Fibroblast of villous mesenchyme (primary cell): ENCODE data around the gene CGAS. TPM values are rescaled to one million over a fixed set of nuclear protein-coding genes. Genes with fewer than 3 reads are reported as not detected.
"Not testable (repeated sequence)": the region's sequence is repeated elsewhere in the genome, so short reads cannot be mapped to it uniquely, and the experiment has no call there.

Experiments
- DNase-seq: peaks from one replicate; pipeline ENCODE4 v3.0.0-alpha.2; 2010; ENCODE audit warnings: low read depth
- H3K4me3 ChIP-seq: 2 replicates; pipeline ENCODE4 v1.5.1; 2011; ENCODE audit warnings: low read depth, mild to moderate bottlenecking, low read length
- CTCF ChIP-seq: IDR thresholded peaks from 2 replicates; pipeline ENCODE4 v1.5.1; 2012; ENCODE audit warnings: low read depth, mild to moderate bottlenecking, low read length; ENCODE audit not compliant: insufficient read depth
- small RNA-seq: library from RNA; depleted of rRNA; stranded (forward); fragments of <200 nt; gene quantifications from one replicate; pipeline ENCODE3, GENCODE V24; 2012
- total RNA-seq: library from RNA; depleted of rRNA; stranded (reverse); fragments of >200 nt; gene quantifications from 2 replicates; pipeline ENCODE4 v1.2.3, GENCODE V29; 2012

Gene CGAS
- total RNA-seq, 1 donor: 6.9 TPM

GRCh38 chr6:73389854-73390253 lies 62.2 kb downstream of the CGAS start:
- no peak for TF ChIP-seq CTCF
- no peak overlapping the region for H3K4me3 ChIP-seq
- no peak for DNase-seq

DNA sequence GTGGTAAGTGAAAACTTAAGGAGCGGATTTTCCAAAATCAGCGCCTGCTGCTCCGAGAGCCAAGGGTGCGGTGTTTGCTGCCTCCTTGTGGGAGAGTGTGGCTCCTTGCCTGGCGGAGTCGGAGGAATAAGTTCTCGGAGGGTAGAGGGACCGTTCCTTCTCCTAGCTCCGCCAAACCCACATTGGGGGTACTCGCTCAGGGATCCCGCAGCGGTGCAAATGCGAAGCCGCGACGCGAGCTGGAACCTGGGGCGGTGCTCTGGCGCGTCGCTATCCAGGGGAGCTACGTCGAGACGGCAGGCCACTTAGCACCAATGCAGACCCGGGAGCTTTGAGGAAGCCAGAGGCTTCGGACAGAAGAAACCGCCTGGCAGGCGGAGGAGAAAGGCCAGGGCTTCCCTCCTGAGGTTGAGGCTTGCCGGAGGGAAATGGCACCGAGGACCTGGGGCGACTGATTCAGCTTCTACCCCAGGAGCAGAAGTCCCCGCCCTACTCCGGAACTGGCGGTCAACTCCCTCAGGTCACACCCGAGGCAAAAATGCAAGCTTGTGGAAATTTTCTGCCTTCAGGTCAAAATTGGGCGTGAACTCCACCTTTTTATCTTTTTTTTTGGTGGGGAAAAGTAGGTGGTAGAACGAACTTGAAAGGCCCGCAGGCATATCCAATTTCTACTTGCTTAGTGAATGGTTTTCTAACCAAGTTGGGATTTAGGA lies 63.1 kb downstream of the CGAS start:
- DNase-seq: peak; percentile 54
- peak overlapping the region; percentile 70 for H3K4me3 ChIP-seq
- peak; percentile 78 for TF ChIP-seq CTCF

DNA sequence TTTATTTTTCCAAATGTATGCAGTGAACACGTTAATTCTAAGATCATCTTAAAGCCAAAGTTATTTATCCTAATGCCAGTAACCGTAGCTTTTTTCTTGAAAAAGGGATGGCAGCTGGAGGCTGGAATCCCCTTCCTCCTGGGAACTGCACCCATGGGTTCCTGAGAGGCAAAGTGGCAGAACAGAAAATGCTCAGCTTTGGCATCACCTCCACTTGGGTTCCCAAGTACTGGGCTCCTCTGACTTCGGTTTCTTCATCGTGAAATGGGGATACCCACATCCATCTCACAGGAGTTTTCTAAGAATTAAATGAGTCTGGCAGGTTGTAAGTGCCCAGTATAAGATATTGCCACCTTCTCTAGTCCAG lies 63.7 kb downstream of the CGAS start:
- H3K4me3 ChIP-seq: peak overlapping the region; percentile 70
- DNase-seq: no peak
- no peak for TF ChIP-seq CTCF

GRCh38 chr6:73382462-73383113 lies 69.5 kb downstream of the CGAS start:
- DNase-seq: peak; percentile 16
- TF ChIP-seq CTCF: no peak
- H3K4me3 ChIP-seq: no peak overlapping the region

GRCh38 chr6:73381531-73381930 lies 70.6 kb downstream of the CGAS start:
- not testable (repeated sequence) for DNase-seq, H3K4me3 ChIP-seq

GRCh38 chr6:73377225-73377624 lies 74.9 kb downstream of the CGAS start:
- no peak overlapping the region for H3K4me3 ChIP-seq
- DNase-seq: no peak
- no peak for TF ChIP-seq CTCF

- H3K4me3 ChIP-seq: no peak overlapping the region
- no peak for DNase-seq
- TF ChIP-seq CTCF: no peak
These were observed 76.9 kb downstream of the CGAS start for GRCh38 chr6:73375216-73375615.

Small RNA genes within 50 kb of the gene (small RNA-seq; reads per million reads assigned to genes)
- gene RN7SL827P: not detected
- gene RNU6-975P: not detected

Other genes starting within 250 kb of the CGAS start
- 0.43 TPM in 1 of 2 replicates, not detected in the other for gene KHDC1L, start 226.8 kb downstream of the CGAS start, total RNA-seq
- gene KHDC1, start 189.1 kb downstream of the CGAS start, total RNA-seq: 2.6 and 3.9 TPM in 2 replicates
- not detected in 2 replicates for gene DPPA5, start 98.0 kb downstream of the CGAS start, total RNA-seq
- not detected in 2 replicates for gene KHDC3L, start 89.6 kb downstream of the CGAS start, total RNA-seq
- under 0.01 and 0.32 TPM in 2 replicates for gene OOEP, start 82.4 kb downstream of the CGAS start, total RNA-seq
- 0.86 and 3.5 TPM in 2 replicates for gene DDX43, start 57.5 kb downstream of the CGAS start, total RNA-seq
- gene MTO1, start 9.4 kb upstream of the CGAS start, total RNA-seq: 42.8 and 59.2 TPM in 2 replicates
- gene EEF1A1, start 68.7 kb upstream of the CGAS start, total RNA-seq: 14,096 and 18,582 TPM in 2 replicates
- 40.3 and 46.6 TPM in 2 replicates for gene SLC17A5, start 201.7 kb upstream of the CGAS start, total RNA-seq
- 27.2 and 43.2 TPM in 2 replicates for gene CD109, start 243.9 kb upstream of the CGAS start, total RNA-seq